ENCODE data around the gene ABHD17B. TPM values are rescaled to one million over a fixed set of nuclear protein-coding genes. Genes with fewer than 3 reads are reported as not detected.

Gene ABHD17B
- total RNA-seq, 6 experiments from 2014 or later = 8.4 to 13.1 (median 10.3) TPM

GRCh38 chr9:71858102-71858798 lies 52.7 kb downstream of the ABHD17B start:
- WGBS (ENCODE audit: insufficient coverage, low coverage, low lambda C conversion rate, missing lambda C conversion rate) = 43% methylated on average over 2 of the region's 2 CpGs
- H3K4me1 ChIP-seq = peaks cover 0 to 9% (median 2%) of the 10 kb centered on the region in 4 donors
- no peak overlapping the region for H3K4me3 ChIP-seq
- ATAC-seq = peak; percentile 78 to 89 (median 84)
- peak overlapping the region in 1 of 3 donors; percentile 18 for H3K27ac ChIP-seq
- intact Hi-C loops (cut with DNase I) = no loop called here
- DNase-seq = no peak
- peaks cover 0 to 10% (median 0%) of the 10 kb centered on the region in 4 donors for H3K9me3 ChIP-seq
- no peaks in the 10 kb centered on the region for H3K27me3 ChIP-seq
- no peak for TF ChIP-seq CTCF (IDR thresholded peaks at IDR 0.05)
- no peak for TF ChIP-seq POLR2A (IDR thresholded peaks at IDR 0.05)
- H3K36me3 ChIP-seq = no peaks in the 10 kb centered on the region

GRCh38 chr9:71857159-71857558 lies 53.8 kb downstream of the ABHD17B start:
- DNase-seq = no peak
- H3K4me3 ChIP-seq = no peak overlapping the region
- no peaks in the 10 kb centered on the region for H3K27me3 ChIP-seq
- H3K27ac ChIP-seq = no peak overlapping the region
- no peak for ATAC-seq
- intact Hi-C loops (cut with DNase I) = no loop called here
- H3K36me3 ChIP-seq = no peaks in the 10 kb centered on the region
- H3K9me3 ChIP-seq = peaks cover 0 to 10% (median 0%) of the 10 kb centered on the region in 4 donors
- peaks cover 0 to 9% (median 2%) of the 10 kb centered on the region in 4 donors for H3K4me1 ChIP-seq
- TF ChIP-seq POLR2A (IDR thresholded peaks at IDR 0.05) = no peak
- TF ChIP-seq CTCF (IDR thresholded peaks at IDR 0.05) = no peak

GRCh38 chr9:71854811-71855210 lies 56.2 kb downstream of the ABHD17B start:
- H3K27me3 ChIP-seq = no peaks in the 10 kb centered on the region
- no peak overlapping the region for H3K27ac ChIP-seq
- no peak overlapping the region for H3K4me3 ChIP-seq
- H3K4me1 ChIP-seq = peaks cover 0 to 9% (median 2%) of the 10 kb centered on the region in 4 donors
- no peak for ATAC-seq
- no peak for DNase-seq
- TF ChIP-seq CTCF (IDR thresholded peaks at IDR 0.05) = no peak
- TF ChIP-seq POLR2A (IDR thresholded peaks at IDR 0.05) = no peak
- peaks cover 0 to 3% (median 0%) of the 10 kb centered on the region in 4 donors for H3K9me3 ChIP-seq
- intact Hi-C loops (cut with DNase I) = no loop called here
- WGBS (ENCODE audit: insufficient coverage, low coverage, low lambda C conversion rate, missing lambda C conversion rate) = 88% methylated on average over 5 of the region's 5 CpGs
- no peaks in the 10 kb centered on the region for H3K36me3 ChIP-seq

GRCh38 chr9:71853084-71853483 lies 57.9 kb downstream of the ABHD17B start:
- ATAC-seq = no peak
- H3K9me3 ChIP-seq = no peaks in the 10 kb centered on the region

More at GRCh38 chr9:71853084-71853483, 57.9 kb downstream of the ABHD17B start:
- no peak for DNase-seq
- Histone ChIP-seq H3K4me3 (no peak overlapping the region), H3K4me1 (peaks cover 0 to 5% (median 0%) of the 10 kb centered on the region in 4 donors), H3K36me3 (no peaks in the 10 kb centered on the region), H3K27ac (no peak overlapping the region), H3K27me3 (no peaks in the 10 kb centered on the region)
- WGBS (ENCODE audit: insufficient coverage, low coverage, low lambda C conversion rate, missing lambda C conversion rate) = 82% methylated on average over 1 of the region's 1 CpG
- intact Hi-C loops (cut with DNase I) = no loop called here
- no peak for TF ChIP-seq CTCF (IDR thresholded peaks at IDR 0.05)
- no peak for TF ChIP-seq POLR2A (IDR thresholded peaks at IDR 0.05)

Data from right lobe of liver (tissue), 6 donors.